HFFc6 (cell line): ENCODE data around the gene IL31RA. TPM values are rescaled to one million over a fixed set of nuclear protein-coding genes. Genes with fewer than 3 reads are reported as not detected.
"Not testable (repeated sequence)": the region's sequence is repeated elsewhere in the genome, so short reads cannot be mapped to it uniquely, and the experiment has no call there.

Experiments
- DNase-seq: peaks from one replicate; pipeline ENCODE4 v3.0.0-alpha.2; 2018
- H3K27ac Mint-ChIP-seq: 2 replicates; pipeline ENCODE4 v1.8.0; 2020; ENCODE audit warnings: mild to moderate bottlenecking, mixed read lengths
- H3K27me3 Mint-ChIP-seq: 2 replicates; pipeline ENCODE4 v1.8.0; 2021; ENCODE audit warnings: mild to moderate bottlenecking, moderate library complexity, mixed read lengths; ENCODE audit not compliant: insufficient read depth
- H3K36me3 Mint-ChIP-seq: 2 replicates; pipeline ENCODE4 v1.8.0; 2021; ENCODE audit warnings: low read depth, mixed read lengths
- H3K4me1 Mint-ChIP-seq: 2 replicates; pipeline ENCODE4 v1.8.0; 2020; ENCODE audit warnings: low read depth, mixed read lengths
- H3K4me3 Mint-ChIP-seq: 2 replicates; pipeline ENCODE4 v1.8.0; 2020; ENCODE audit warnings: mild to moderate bottlenecking, moderate library complexity, mixed read lengths
- H3K9me3 Mint-ChIP-seq: 2 replicates; pipeline ENCODE4 v1.8.0; 2020; ENCODE audit warnings: mild to moderate bottlenecking, mixed read lengths
- CTCF ChIP-seq: fragments of 200-600 bp; sonication (generic); IDR thresholded peaks from 2 replicates; pipeline ENCODE4 v1.5.0; 2021; ENCODE audit warnings: antibody characterized with exemption, mild to moderate bottlenecking
- total RNA-seq, 6 experiments: library from RNA; stranded (reverse); fragmentation: NEBNext Ultra II Directional; extraction: Animal tissue kit (Norgen Biotek cat#: 25700); gene quantifications; 2 replicates in 1 of 6; 3 replicates in 5 of 6; pipeline ENCODE4 v1.2.3, GENCODE V29; 2021

Gene IL31RA
- total RNA-seq, 6 experiments from 2014 or later = 0.12 to 0.26 (median 0.19) TPM; not detected in 2

- Mint-ChIP-seq H3K9me3 (no peaks in the 10 kb centered on the region), H3K27me3 (peaks cover 3% of the 10 kb centered on the region; the same call in 1 of the 2 replicates), H3K27ac (peak overlapping the region; percentile 38; the same call in 1 of the 2 replicates), H3K4me3 (no peak overlapping the region), H3K36me3 (peaks cover 6% of the 10 kb centered on the region; the same call in 1 of the 2 replicates), H3K4me1 (peaks cover 17% of the 10 kb centered on the region)
- peak; percentile 96 for TF ChIP-seq CTCF
- peak; percentile 69 for DNase-seq
Measured at GRCh38 chr5:55936100-55936693, 85.0 kb downstream of the IL31RA start.

- Mint-ChIP-seq H3K36me3 (peaks cover 12% of the 10 kb centered on the region; the same call in 1 of the 2 replicates), H3K4me1 (peaks cover 17% of the 10 kb centered on the region)
- not testable (repeated sequence) for H3K27ac Mint-ChIP-seq, H3K4me3 Mint-ChIP-seq, H3K27me3 Mint-ChIP-seq, H3K9me3 Mint-ChIP-seq, DNase-seq
Measured at GRCh38 chr5:55937598-55937997, 86.4 kb downstream of the IL31RA start.

DNA sequence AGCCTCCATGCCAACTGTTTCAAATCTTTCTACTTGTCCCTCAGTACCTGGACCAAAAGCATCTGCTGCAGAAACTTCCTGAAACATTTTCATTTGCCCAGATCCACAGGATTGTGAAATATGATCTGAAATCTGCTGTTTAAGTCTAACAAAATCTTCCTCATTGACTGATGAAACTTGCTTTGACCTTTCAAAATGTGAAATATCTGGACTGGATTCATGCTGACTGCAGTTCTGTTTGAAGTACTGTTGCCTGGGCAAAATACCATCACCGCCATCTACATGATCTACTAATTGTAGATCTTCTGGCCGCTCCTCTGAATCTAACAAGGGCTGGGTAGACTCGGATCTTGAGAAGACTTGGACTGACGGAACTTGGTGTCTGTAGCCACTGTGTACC, 90.0 kb downstream of the IL31RA start:
- H3K27ac Mint-ChIP-seq, H3K27me3 Mint-ChIP-seq, H3K4me1 Mint-ChIP-seq, H3K9me3 Mint-ChIP-seq, H3K4me3 Mint-ChIP-seq, DNase-seq: not testable (repeated sequence)
- H3K36me3 Mint-ChIP-seq = peaks cover 24% of the 10 kb centered on the region

DNA sequence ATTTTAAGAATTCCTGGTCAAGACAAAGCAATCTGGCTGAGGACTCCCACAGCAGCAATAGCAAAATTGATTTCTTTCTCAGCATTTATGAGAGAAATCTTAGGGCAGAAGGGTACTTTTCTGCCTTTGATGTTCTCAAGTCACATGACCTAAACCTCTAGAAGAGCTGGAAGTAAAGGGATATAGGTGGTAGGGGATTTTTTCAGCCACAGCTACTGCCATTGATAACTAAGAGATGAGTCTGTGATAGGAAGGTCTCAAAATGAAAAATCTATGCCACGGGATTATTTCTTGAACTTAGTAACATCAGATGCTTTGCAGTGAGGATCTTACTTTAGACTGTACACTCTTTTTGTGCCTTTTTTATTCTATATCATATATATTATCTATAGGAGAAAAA, 108.1 kb downstream of the IL31RA start:
- H3K9me3 Mint-ChIP-seq = no peaks in the 10 kb centered on the region
- TF ChIP-seq CTCF = no peak
- no peak overlapping the region for H3K27ac Mint-ChIP-seq
- DNase-seq = no peak
- H3K4me1 Mint-ChIP-seq = no peaks in the 10 kb centered on the region
- H3K4me3 Mint-ChIP-seq = no peak overlapping the region
- H3K36me3 Mint-ChIP-seq = no peaks in the 10 kb centered on the region; the same call in 1 of the 2 replicates
- H3K27me3 Mint-ChIP-seq = no peaks in the 10 kb centered on the region

DNA sequence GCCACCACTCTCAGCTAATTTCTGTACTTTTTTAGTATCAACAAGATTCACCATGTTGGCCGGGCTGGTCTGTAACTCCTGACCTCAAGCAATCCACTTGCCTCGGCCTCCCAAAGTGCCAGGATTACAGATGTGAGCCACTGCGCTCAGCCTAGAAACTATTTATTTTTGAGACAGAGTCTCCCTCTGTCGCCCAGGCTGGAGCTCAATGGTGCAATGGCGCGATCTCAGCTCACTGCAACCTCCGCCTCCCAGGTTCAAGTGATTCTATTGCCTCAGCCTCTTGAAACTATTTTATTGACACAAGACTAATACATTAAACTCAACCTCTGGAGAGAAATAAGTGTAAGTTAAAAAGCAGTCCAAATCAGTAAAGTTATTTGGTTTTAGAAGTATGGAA, 109.6 kb downstream of the IL31RA start:
- Mint-ChIP-seq H3K27me3 (no peaks in the 10 kb centered on the region), H3K9me3 (no peaks in the 10 kb centered on the region), H3K27ac (no peak overlapping the region), H3K4me3 (no peak overlapping the region), H3K36me3 (no peaks in the 10 kb centered on the region; the same call in 1 of the 2 replicates), H3K4me1 (no peaks in the 10 kb centered on the region)
- no peak for DNase-seq
- no peak for TF ChIP-seq CTCF

- H3K4me3 Mint-ChIP-seq = no peak overlapping the region
- no peak overlapping the region for H3K27ac Mint-ChIP-seq
- TF ChIP-seq CTCF = no peak
- H3K4me1 Mint-ChIP-seq = peaks cover 14% of the 10 kb centered on the region
- no peaks in the 10 kb centered on the region for H3K27me3 Mint-ChIP-seq
- no peak for DNase-seq
- peaks cover 15% of the 10 kb centered on the region for H3K36me3 Mint-ChIP-seq
- no peaks in the 10 kb centered on the region for H3K9me3 Mint-ChIP-seq
Measured at GRCh38 chr5:55965525-55965924, 114.4 kb downstream of the IL31RA start.
